Retinal pigment epithelial cell (primary cell): ENCODE measurements around the gene RHOV.

Experiments
- DNase-seq: peaks from one replicate; pipeline ENCODE4 v3.0.0-alpha.2; 2010; ENCODE audit warnings: low read depth
- H3K4me3 ChIP-seq: 2 replicates; pipeline ENCODE4 v1.5.1; 2011; ENCODE audit warnings: mild to moderate bottlenecking, low read length, control low read depth, moderate library complexity
- CTCF ChIP-seq: conservative IDR thresholded peaks from 2 replicates; pipeline ENCODE4 v1.5.1; 2011; ENCODE audit warnings: low read depth, low read length, control low read depth, inconsistent platforms

The RHOV gene

DNA sequence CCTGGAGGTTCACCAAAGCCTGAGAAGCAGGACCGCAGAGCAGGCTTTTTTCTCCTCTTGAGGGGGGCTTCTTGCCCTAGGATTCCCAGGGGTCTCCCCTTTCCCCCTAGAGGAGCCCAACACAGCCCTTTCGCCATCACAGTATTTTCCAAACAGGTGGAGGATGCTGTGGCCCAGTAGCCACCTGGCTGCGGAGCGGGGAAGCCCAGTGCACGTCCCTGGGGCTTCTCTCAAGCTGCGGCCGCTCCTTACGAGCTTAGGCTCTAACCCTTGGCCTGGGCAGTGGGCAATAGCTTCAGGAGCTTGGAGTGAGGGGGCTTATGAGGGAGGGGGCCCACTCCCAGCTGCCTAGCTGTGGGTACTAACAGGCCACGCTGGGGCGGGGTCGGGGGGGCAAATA is 43.6 kb upstream of the RHOV start:
- no peak for TF ChIP-seq CTCF
- no peak for DNase-seq
- no peak overlapping the region for H3K4me3 ChIP-seq

DNA sequence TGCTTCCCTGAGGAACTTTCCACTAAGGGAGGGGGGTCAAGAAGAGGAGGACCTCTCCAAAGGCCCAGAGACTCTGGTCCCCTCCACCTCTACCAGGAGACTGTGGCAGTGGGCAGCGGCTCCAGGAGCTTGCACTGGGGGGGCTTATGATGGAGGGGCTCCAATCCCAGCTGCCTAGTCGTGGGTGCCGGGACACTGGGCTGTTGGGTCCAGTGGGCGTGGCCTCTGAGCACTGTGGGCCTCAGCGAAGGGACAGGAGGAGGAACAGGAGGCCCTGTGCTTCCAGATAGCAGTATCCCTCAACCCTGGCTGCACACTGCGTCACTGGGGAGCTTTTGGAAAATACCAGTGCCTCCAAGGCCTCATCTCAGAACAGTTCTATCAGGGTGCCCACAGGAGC is 41.6 kb upstream of the RHOV start:
- no peak for DNase-seq
- no peak for TF ChIP-seq CTCF
- no peak overlapping the region for H3K4me3 ChIP-seq

- no peak overlapping the region for H3K4me3 ChIP-seq
- no peak for TF ChIP-seq CTCF
- no peak for DNase-seq
Observed at GRCh38 chr15:40915116-40915661, 41.2 kb upstream of the RHOV start.

GRCh38 chr15:40914486-40914885 is 40.5 kb upstream of the RHOV start:
- TF ChIP-seq CTCF = no peak
- H3K4me3 ChIP-seq = no peak overlapping the region
- DNase-seq = no peak

GRCh38 chr15:40914013-40914412 is 40.0 kb upstream of the RHOV start:
- H3K4me3 ChIP-seq = no peak overlapping the region
- no peak for DNase-seq
- no peak for TF ChIP-seq CTCF

DNA sequence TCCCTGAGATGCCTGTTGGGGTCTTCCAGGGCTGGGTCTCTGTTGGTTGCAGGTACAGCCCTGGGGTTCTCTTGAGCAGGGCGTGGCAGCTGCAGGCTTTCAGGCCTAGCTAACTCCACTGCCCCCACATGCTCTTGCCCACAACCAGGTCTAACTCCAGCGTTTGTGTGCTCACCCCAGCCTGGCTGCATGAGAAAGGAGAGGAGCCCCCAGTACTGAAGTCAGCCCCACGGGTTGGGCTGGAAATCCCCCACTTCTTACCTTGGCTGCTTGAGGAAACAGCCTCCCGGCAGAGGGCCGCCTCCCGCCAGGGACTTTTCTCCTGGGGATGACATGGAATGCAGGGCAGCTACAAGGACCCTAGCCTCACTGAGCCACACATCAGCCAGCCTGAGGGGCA is 38.4 kb upstream of the RHOV start:
- no peak for DNase-seq
- no peak overlapping the region for H3K4me3 ChIP-seq
- no peak for TF ChIP-seq CTCF

GRCh38 chr15:40911693-40912092 is 37.7 kb upstream of the RHOV start:
- H3K4me3 ChIP-seq = no peak overlapping the region
- TF ChIP-seq CTCF = no peak
- DNase-seq = no peak
